GM18511 (cell line): ENCODE data around the gene RPL27.

ENCODE experiments used
- ATAC-seq: cut with Tn5 transposase; IDR thresholded peaks from one replicate; pipeline ENCODE4 v1.9.1; 2021; ENCODE audit warnings: mild to moderate bottlenecking, moderate library complexity; ENCODE audit not compliant: unreplicated experiment

RPL27 gene

DNA sequence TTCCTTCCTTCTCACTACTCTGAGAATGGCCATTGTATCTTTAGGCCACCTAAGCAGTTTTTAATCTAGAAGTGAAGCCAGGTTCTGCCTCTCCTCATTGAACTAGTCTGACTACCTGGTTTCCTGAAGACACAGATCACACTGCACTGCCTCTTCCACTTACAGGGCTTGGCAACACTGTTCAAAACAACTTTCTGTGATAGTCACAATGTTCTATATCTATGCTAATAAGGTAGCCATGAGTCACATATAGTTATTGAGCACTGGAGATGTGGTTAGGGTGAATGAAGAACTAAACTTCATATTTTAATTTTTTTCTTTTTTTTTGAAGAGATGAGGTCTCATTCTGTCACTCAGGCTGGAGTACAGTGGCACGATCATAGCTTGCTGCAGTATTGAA is 53.8 kb downstream of the RPL27 start:
- ATAC-seq, result no peak
